Suprapubic skin (tissue), 4 donors: ENCODE measurements around the gene GOLM1. TPM values are rescaled to one million over a fixed set of nuclear protein-coding genes. Genes with fewer than 3 reads are reported as not detected.

Experiments
- DNase-seq, 2 donors: peaks; one replicate each; pipeline ENCODE4 v3.0.0-alpha.2; 2019; ENCODE audit warnings: low spot score in 2 of 2
- H3K27ac ChIP-seq: fragments of 200-600 bp; sonication (generic); one replicate; pipeline ENCODE4 v1.5.1; 2019
- H3K27me3 ChIP-seq: fragments of 200-600 bp; sonication (generic); one replicate; pipeline ENCODE4 v1.5.1; 2019
- H3K36me3 ChIP-seq: fragments of 200-600 bp; sonication (generic); one replicate; pipeline ENCODE4 v1.5.1; 2019
- H3K4me1 ChIP-seq: fragments of 200-600 bp; sonication (generic); one replicate; pipeline ENCODE4 v1.5.1; 2019
- H3K4me3 ChIP-seq: fragments of 200-600 bp; sonication (generic); one replicate; pipeline ENCODE4 v1.5.1; 2019; ENCODE audit warnings: mild to moderate bottlenecking
- H3K9me3 ChIP-seq: fragments of 200-600 bp; sonication (generic); one replicate; pipeline ENCODE4 v1.5.1; 2019
- EP300 ChIP-seq: sonication (generic); formaldehyde crosslinking; IDR thresholded peaks from one replicate; pipeline ENCODE4 v1.6.1; 2017; ENCODE audit warnings: antibody characterized with exemption
- POLR2A ChIP-seq, 2 donors: fragments of 450-650 bp; IDR thresholded peaks; one replicate each; pipeline ENCODE4 v1.6.1; 2017; ENCODE audit warnings: antibody characterized with exemption in 2 of 2, mild to moderate bottlenecking in 2 of 2, moderate library complexity in 2 of 2
- POLR2AphosphoS5 ChIP-seq, 3 donors: sonication (generic); formaldehyde crosslinking; IDR thresholded peaks; one replicate each; pipeline ENCODE4 v1.6.1; 2017; ENCODE audit warnings: antibody characterized with exemption in 3 of 3
- WGBS: methylation state at CpG from one replicate; pipeline ENCODE4 v1.1.5; 2018; 5-methylcytosine and 5-hydroxymethylcytosine counted together
- total RNA-seq, 4 donors: library from RNA; depleted of rRNA; stranded (reverse); fragments of >200 nt; gene quantifications; one replicate each; pipeline ENCODE4 v1.1.0, GENCODE V29; 2016
- TF ChIP-seq, protein P1 (sequence below), 2 donors: fragments of 200-600 bp in 1 of 2; fragments of 450-650 bp in 1 of 2; sonication (generic) in 1 of 2; IDR thresholded peaks; one replicate each; pipeline ENCODE4 v1.5.1; 2016 to 2019; ENCODE audit warnings: antibody characterized with exemption in 2 of 2, mild to moderate bottlenecking in 1 of 2, moderate library complexity in 1 of 2

Gene GOLM1
- total RNA-seq, 4 donors from 2014 or later, result 6.6 to 10.6 (median 10.3) TPM

GRCh38 chr9:86021166-86021565 lies 78.2 kb downstream of the GOLM1 start:
- Histone ChIP-seq H3K4me1 (no peaks in the 10 kb centered on the region), H3K27ac (no peak overlapping the region), H3K4me3 (no peak overlapping the region), H3K27me3 (no peaks in the 10 kb centered on the region), H3K9me3 (no peaks in the 10 kb centered on the region), H3K36me3 (peaks cover 76% of the 10 kb centered on the region)
- no peak for DNase-seq
- 72% methylated on average over 6 of the region's 6 CpGs for WGBS
- TF ChIP-seq, protein P1, sequence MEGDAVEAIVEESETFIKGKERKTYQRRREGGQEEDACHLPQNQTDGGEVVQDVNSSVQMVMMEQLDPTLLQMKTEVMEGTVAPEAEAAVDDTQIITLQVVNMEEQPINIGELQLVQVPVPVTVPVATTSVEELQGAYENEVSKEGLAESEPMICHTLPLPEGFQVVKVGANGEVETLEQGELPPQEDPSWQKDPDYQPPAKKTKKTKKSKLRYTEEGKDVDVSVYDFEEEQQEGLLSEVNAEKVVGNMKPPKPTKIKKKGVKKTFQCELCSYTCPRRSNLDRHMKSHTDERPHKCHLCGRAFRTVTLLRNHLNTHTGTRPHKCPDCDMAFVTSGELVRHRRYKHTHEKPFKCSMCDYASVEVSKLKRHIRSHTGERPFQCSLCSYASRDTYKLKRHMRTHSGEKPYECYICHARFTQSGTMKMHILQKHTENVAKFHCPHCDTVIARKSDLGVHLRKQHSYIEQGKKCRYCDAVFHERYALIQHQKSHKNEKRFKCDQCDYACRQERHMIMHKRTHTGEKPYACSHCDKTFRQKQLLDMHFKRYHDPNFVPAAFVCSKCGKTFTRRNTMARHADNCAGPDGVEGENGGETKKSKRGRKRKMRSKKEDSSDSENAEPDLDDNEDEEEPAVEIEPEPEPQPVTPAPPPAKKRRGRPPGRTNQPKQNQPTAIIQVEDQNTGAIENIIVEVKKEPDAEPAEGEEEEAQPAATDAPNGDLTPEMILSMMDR (IDR thresholded peaks at IDR 0.05), result no peak
- TF ChIP-seq POLR2AphosphoS5 (IDR thresholded peaks at IDR 0.05), result no peak
- TF ChIP-seq POLR2A (IDR thresholded peaks at IDR 0.05), result no peak
- no peak for TF ChIP-seq EP300

DNA sequence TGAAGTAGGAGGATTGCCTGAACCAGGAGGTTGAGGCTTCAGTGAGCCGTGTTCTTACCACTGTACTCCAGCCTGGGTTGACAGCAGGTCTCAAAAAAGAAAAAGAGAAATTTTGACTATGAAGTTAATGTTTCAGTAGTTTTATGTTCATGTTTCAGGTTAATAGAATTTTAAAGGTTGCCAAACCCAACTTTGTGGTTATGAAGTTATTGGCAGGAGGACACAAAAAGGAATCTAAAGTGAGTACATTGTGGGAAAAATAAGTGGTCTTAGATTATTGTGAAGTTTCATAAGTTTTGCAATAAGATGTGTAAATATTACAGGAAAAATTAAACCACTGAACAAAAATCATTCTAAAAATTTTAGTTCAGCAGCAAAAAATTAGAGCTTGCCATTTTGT lies 78.6 kb downstream of the GOLM1 start:
- Histone ChIP-seq H3K9me3 (no peaks in the 10 kb centered on the region), H3K4me1 (no peaks in the 10 kb centered on the region), H3K27me3 (no peaks in the 10 kb centered on the region), H3K27ac (no peak overlapping the region), H3K36me3 (peaks cover 73% of the 10 kb centered on the region), H3K4me3 (no peak overlapping the region)
- WGBS, result 82% methylated on average over 1 of the region's 1 CpG
- DNase-seq, result no peak
- TF ChIP-seq, protein P1 (IDR thresholded peaks at IDR 0.05), result no peak
- TF ChIP-seq POLR2AphosphoS5 (IDR thresholded peaks at IDR 0.05) (no peak), POLR2A (IDR thresholded peaks at IDR 0.05) (no peak), EP300 (no peak)

DNA sequence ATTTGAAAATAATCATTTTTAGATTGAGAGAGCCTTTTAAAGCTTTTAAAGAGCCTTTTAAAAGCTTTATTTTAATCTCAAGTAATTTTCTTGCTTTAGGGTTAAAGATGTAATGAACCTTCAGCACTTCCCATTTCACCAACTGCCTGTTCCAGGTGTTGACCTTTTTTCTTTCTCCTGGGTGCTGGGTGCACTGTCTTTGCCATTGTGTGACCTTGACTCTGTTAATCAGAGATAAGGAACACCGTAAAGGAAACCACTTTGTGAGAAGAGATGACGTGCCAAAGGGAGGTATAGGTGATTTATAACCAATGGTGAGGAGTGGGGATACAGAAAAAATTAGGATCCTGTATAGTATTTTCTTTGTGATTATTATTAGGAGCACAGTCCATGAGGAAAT lies 90.2 kb downstream of the GOLM1 start:
- Histone ChIP-seq H3K4me3 (no peak overlapping the region), H3K27me3 (no peaks in the 10 kb centered on the region), H3K9me3 (no peaks in the 10 kb centered on the region), H3K4me1 (no peaks in the 10 kb centered on the region), H3K27ac (no peak overlapping the region), H3K36me3 (peaks cover 77% of the 10 kb centered on the region)
- TF ChIP-seq POLR2AphosphoS5 (IDR thresholded peaks at IDR 0.05) (no peak), EP300 (no peak), POLR2A (IDR thresholded peaks at IDR 0.05) (no peak)
- TF ChIP-seq, protein P1 (IDR thresholded peaks at IDR 0.05), result no peak
- 84% methylated on average over 2 of the region's 2 CpGs for WGBS
- no peak for DNase-seq

GRCh38 chr9:86005253-86005775 lies 94.0 kb downstream of the GOLM1 start:
- no peak for DNase-seq
- Histone ChIP-seq H3K27me3 (no peaks in the 10 kb centered on the region), H3K4me1 (no peaks in the 10 kb centered on the region), H3K9me3 (no peaks in the 10 kb centered on the region), H3K4me3 (no peak overlapping the region), H3K36me3 (peaks cover 60% of the 10 kb centered on the region), H3K27ac (no peak overlapping the region)
- TF ChIP-seq, protein P1 (IDR thresholded peaks at IDR 0.05), result no peak
- TF ChIP-seq EP300 (no peak), POLR2AphosphoS5 (IDR thresholded peaks at IDR 0.05) (no peak), POLR2A (IDR thresholded peaks at IDR 0.05) (no peak)
- WGBS, result 91% methylated on average over 1 of the region's 1 CpG

GRCh38 chr9:85995599-85995998 lies 103.8 kb downstream of the GOLM1 start:
- peaks cover 36% of the 10 kb centered on the region for H3K36me3 ChIP-seq
- TF ChIP-seq, protein P1 (IDR thresholded peaks at IDR 0.05), result no peak
- TF ChIP-seq EP300 (no peak), POLR2AphosphoS5 (IDR thresholded peaks at IDR 0.05) (no peak), POLR2A (IDR thresholded peaks at IDR 0.05) (no peak)
- H3K27me3 ChIP-seq, result no peaks in the 10 kb centered on the region
- no peaks in the 10 kb centered on the region for H3K9me3 ChIP-seq
- H3K27ac ChIP-seq, result no peak overlapping the region
- H3K4me3 ChIP-seq, result no peak overlapping the region
- 97% methylated on average over 1 of the region's 1 CpG for WGBS
- no peaks in the 10 kb centered on the region for H3K4me1 ChIP-seq
- no peak for DNase-seq
